Activated T-cell treated with anti-CD3 and anti-CD28 coated beads, Interleukin-2, amount 50 U/mL, for 48 hours (primary cell): ENCODE measurements around the gene PLEKHA8.
"Not testable (repeated sequence)": the region's sequence is repeated elsewhere in the genome, so short reads cannot be mapped to it uniquely, and the experiment has no call there.

ENCODE experiments used
- DNase-seq, 2 experiments: peaks; one replicate each; pipeline ENCODE4 v3.0.0-alpha.2; 2020

The PLEKHA8 gene

GRCh38 chr7:30068117-30068516 is 39.9 kb downstream of the PLEKHA8 start:
- DNase-seq: no peak

GRCh38 chr7:30069096-30069867 is 41.1 kb downstream of the PLEKHA8 start:
- no peak for DNase-seq

GRCh38 chr7:30070052-30070451 is 41.8 kb downstream of the PLEKHA8 start:
- DNase-seq: no peak

GRCh38 chr7:30072735-30073134 is 44.5 kb downstream of the PLEKHA8 start:
- no peak for DNase-seq

GRCh38 chr7:30074422-30075030 is 46.3 kb downstream of the PLEKHA8 start:
- no peak for DNase-seq

GRCh38 chr7:30076411-30076810 is 48.2 kb downstream of the PLEKHA8 start:
- no peak for DNase-seq

GRCh38 chr7:30078280-30078679 is 50.1 kb downstream of the PLEKHA8 start:
- DNase-seq: no peak

- no peak for DNase-seq
Observed at GRCh38 chr7:30079880-30080279, 51.7 kb downstream of the PLEKHA8 start.

- no peak for DNase-seq
Observed at GRCh38 chr7:30080818-30081217, 52.6 kb downstream of the PLEKHA8 start.

- no peak for DNase-seq
Observed at GRCh38 chr7:30082686-30083085, 54.5 kb downstream of the PLEKHA8 start.

GRCh38 chr7:30083334-30083733 is 55.1 kb downstream of the PLEKHA8 start:
- no peak for DNase-seq

GRCh38 chr7:30084212-30084611 is 56.0 kb downstream of the PLEKHA8 start:
- no peak for DNase-seq

GRCh38 chr7:30086529-30086928 is 58.3 kb downstream of the PLEKHA8 start:
- no peak for DNase-seq

- no peak for DNase-seq
Observed at GRCh38 chr7:30087371-30087770, 59.2 kb downstream of the PLEKHA8 start.

- no peak for DNase-seq
Observed at GRCh38 chr7:30088362-30088761, 60.1 kb downstream of the PLEKHA8 start.

- no peak for DNase-seq
Observed at GRCh38 chr7:30090111-30090510, 61.9 kb downstream of the PLEKHA8 start.

GRCh38 chr7:30091491-30091912 is 63.3 kb downstream of the PLEKHA8 start:
- DNase-seq: no peak

GRCh38 chr7:30091987-30092386 is 63.8 kb downstream of the PLEKHA8 start:
- no peak for DNase-seq

GRCh38 chr7:30093420-30093952 is 65.3 kb downstream of the PLEKHA8 start:
- DNase-seq: no peak

- not testable (repeated sequence) for DNase-seq
Observed at GRCh38 chr7:30098599-30098998, 70.4 kb downstream of the PLEKHA8 start.

GRCh38 chr7:30102281-30102680 is 74.1 kb downstream of the PLEKHA8 start:
- no peak for DNase-seq

- no peak for DNase-seq
Observed at GRCh38 chr7:30104157-30104556, 75.9 kb downstream of the PLEKHA8 start.

- DNase-seq: no peak
Observed at GRCh38 chr7:30112103-30112713, 84.0 kb downstream of the PLEKHA8 start.

- DNase-seq: no peak
Observed at GRCh38 chr7:30113144-30113543, 84.9 kb downstream of the PLEKHA8 start.
